GM19240 (cell line): ENCODE data around the gene TAPT1.

ENCODE experiments used
- DNase-seq: peaks from one replicate; pipeline ENCODE4 v3.0.0; 2011; ENCODE audit warnings: low spot score; ENCODE audit not compliant: insufficient read length

TAPT1 gene

DNA sequence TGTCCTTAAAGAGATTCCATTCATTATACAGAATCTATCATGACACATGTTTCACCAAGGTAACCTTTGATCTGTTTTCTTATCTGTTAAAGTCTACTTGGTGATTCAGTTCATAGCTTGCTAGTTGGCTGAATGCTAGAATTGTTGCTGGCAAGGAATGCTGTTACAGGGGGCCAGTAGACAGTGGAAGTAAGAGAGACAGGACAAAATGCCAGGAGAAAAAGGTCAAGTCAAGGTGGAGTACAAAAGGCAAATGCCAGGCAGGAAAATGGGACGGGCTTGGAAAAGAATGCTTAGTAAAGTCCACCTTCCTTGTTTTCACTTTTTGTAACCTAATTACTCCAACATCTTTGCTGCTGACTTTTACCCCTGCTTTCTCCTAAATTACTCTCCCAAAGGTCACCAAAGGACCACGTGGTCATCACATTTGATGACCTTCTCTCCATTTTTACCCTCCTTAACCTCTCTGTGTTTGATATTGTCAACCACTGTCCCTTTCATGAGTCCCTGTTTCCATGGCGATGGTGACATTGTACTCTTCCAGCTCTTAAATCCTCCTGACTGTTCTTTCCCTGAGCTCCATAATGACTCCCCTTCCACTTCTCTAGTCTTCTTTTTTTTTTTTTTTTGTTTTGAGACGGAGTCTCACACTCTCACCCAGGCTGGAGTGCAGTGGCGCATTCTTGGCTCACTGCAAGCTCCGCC, 24.5 kb upstream of the TAPT1 start:
- no peak for DNase-seq

DNA sequence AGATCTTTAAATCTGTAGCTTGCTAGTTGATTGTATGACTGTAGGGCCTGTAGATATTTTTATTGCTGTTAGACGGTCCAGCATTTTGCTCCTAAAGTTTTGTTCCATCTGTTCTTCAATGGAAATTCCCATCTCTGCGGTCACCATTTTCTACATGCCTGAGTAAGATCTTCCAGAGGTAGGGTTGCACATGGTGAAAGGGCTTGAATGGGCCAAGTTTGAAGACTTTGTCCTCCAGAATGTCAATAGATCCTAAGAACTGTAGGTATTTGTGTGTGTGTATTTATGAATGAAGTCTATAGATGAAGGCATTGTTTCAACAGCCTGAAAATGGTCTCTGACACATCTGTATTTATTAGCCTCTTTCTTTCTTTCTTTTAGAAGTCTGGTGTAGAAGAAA, 22.3 kb upstream of the TAPT1 start:
- DNase-seq = no peak

DNA sequence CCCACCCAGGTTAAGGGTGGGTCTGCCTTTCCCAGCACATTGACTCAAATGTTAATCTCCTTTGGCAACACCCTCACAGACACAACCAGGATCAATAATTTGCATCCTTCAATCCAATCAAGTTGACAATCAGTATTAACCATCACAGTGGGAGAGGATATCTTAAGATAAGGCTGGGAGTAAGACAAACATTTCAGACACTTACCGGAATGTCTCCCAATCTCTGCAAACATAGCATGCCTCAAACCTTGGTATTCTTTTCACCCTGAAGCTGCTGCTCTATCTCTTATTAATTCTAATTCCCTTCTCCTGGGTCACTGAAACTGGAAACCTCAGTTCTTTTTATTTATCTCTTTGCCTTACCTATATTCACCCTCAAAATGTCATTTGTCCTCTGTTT, 19.0 kb upstream of the TAPT1 start:
- no peak for DNase-seq

DNA sequence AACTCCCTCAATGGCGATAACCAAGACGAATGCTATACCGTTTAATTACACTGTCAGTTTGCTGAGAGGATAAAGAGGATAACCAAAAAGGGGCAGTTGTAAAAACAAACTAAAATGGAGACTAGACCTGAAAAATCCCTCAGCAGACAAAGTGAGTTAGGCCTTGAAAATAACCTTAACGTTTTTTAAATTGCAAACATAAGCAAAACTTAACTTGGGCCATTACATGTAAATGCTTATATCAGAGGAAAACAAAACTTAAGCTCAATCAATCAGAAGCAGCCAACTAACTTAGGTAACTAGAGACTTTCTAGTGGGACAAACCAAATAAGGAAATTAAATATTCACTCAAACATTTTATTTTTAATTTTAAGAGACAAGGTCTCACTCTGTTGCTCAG, 17.0 kb upstream of the TAPT1 start:
- DNase-seq = no peak

DNA sequence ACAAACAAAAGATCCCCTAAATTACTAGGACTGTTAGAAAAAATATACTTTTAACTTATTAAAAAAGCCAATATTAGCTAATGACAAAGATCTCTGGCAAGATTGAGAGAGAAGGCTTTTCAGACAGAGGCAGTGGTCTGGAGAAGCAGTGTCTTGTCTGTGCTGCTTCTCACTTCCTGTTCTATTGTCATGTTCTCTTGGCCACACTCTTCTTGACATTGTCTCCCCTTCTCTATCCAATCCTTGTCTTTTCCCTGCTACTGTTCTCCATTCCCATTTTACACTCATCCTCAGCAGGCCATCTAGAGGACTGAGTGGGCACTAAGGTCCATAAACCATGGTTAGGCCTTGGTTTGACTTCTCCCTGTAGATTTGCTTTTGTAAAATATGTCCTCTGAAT, 14.0 kb upstream of the TAPT1 start:
- no peak for DNase-seq

DNA sequence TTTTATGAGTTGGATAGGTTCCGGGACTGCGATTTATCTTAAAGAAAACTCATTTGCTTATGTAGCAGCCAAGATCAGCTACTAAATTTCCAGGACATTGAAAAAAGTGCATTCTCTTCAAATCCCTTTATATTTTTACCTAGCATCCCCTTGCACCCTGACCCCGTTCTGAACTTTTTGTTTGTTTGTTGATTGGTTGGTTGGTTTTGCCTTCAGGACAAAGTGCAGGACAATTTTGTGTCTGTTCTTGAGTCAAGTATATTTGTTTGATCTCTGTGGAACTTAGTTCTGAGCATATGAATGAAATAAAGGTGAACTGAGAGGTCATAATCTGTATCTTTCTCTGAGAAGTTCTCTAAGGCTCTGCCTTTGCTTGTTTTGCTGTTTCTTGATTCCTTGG, 12.8 kb upstream of the TAPT1 start:
- no peak for DNase-seq

DNA sequence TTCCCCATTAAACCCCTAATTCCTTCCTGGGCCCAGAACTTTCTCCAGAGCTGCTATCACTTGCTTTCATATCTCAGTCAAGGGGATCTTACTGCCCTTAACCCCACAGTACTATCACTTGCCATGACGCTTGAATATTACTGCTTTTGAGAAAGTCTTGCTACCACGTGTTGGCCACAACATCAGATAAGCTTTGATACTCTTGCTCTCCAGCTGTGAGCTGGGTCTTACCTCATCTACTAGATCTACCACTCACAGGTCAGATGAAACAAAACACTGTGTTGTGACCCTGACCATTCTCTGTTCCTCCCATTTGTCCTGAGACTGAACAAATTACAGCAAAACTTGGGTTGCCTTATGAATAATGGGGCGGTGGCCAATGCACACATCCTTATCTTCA, 12.1 kb upstream of the TAPT1 start:
- DNase-seq = no peak

DNA sequence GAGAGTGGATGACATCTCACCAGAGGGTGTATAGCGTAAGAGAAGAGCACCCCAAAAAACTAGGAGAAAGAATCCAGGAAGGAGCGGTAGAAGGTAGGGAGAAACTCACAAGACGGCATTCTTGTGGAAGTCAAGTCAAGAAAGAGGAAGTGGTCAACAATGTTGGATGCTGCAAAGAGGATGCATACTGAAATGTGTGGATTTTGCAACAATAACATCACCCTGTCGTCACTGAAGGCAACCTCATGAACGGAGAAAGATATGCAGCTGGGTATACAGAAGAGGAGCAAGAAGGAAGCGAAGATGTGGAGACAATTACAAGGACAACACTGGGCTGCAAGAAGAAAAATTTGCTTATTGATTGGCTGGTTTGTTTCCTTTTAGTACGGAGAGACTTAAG, 11.4 kb upstream of the TAPT1 start:
- no peak for DNase-seq

DNA sequence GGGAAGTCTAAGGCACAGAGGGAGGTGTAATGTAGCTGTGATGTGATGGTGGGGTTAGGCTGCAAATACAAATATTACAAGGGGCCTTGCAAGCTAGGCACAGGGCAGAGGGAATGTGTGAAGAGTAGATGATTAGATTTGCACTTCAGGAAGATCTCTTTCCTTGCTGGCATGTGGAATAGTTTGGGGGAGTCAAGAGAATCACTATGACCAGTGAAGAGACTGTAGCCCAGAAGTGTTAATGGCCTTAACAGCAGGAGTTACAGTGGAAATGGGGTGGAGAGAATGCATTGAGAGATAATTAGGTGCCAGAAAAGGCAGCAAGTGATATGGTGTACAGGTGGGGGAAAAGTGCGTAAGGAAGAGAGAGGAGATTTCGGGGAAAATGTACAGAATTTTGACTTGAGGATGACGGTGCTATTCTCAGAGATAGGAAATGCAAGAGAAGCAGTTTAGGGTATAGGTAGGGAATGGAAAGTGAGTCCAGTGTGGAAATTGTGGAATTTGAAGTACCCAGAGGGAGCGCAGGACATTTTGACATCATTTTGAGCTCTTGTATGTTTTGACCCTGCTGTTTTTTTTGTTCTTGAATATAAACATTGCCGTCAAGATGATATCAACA, 10.2 kb upstream of the TAPT1 start:
- DNase-seq = no peak

DNA sequence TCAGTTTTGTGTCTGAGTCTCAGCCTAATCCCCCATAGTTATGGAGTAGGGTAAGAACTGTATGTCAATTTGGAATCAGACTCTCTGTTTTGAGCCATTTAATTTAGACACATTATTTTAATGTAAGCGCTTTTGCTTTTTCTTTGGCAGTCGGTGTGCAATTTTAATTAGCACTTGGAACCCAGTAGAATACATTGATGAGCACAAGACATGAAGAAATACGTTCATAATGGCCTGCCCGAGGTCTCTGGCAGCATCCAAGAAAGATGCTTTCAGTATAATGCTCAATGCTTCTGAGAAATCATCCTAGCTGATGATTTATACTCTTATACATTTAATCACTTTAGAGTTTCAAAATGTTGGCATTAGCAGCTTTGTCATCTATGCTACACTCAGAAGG, 8.9 kb upstream of the TAPT1 start:
- DNase-seq = no peak

DNA sequence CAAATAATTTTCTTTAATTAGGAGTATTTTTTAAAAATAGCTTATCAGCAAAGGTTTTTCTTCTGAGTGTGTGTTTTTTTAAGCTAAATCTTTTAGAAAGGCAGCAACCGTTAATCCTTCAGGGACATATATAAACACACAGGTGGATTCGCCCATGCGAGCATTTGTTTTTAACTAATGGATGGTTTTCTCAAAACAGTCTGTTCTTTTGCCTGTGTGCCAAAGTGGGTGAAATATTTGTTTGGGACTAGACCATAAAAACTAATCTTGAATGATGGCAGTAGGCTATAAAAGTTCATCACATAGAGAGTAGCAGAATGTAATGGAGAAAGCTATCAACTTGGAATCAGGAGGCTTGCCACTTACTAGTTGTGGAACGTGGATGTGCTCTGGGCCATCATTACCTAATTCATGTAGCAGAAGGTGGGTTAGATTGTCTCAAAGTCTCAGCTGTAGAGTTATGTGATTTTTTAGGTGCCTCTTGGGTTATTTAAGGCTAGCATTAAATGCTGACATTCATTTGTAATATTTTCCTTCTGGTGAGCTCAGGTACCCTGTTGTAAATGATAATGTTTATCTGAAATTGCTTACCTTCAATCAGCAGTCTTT, 7.4 kb upstream of the TAPT1 start:
- DNase-seq = no peak

DNA sequence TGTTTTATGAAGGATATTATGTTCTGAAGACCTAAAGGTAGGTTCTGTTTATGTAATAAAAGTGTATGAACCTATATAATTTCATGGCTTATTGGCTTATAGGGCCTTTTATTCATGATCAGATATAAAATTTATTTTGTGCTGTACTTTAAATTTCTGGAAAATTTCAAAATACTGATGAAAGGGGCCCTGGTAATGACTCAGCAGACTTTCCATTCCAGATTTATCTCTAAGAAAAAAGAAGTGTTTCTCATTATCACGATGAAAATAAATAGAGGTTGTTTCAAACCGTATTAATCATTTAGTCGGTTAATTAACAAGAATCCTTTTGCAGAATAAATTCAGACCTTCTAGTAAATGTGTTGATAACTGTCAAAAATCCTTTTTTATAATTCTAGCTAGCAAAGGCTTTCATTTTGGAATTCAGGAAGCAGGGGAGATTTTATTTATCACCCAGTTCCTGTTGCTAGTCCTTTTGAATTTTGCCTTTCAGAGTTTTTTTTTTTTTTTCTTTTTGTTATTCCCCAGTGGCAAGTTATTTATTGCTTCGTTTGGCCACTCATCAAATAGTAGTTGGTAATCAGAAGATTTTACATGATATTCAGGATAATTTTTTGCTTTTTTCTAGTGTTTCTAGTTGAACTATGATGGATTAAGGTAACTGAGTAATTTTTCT, 5.4 kb upstream of the TAPT1 start:
- DNase-seq = no peak

DNA sequence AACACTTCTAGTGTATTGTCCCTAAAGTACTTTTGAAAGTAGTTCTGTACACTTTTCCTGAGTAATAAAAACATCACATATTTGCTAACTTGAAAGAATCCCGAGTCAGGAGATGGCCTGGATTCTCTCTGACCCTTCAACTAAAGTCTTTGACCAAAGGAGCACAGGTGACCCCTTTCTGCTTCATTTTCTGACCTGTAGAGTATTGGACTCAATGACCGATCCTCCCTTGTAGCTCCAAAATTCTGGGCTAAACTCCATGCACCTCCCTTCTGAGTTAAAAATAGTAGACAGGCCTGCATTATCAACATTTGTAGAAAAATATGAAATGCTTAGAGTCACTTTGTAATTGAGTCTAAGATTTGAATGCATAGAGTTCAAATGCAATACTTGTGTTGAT, 4.0 kb upstream of the TAPT1 start:
- no peak for DNase-seq

DNA sequence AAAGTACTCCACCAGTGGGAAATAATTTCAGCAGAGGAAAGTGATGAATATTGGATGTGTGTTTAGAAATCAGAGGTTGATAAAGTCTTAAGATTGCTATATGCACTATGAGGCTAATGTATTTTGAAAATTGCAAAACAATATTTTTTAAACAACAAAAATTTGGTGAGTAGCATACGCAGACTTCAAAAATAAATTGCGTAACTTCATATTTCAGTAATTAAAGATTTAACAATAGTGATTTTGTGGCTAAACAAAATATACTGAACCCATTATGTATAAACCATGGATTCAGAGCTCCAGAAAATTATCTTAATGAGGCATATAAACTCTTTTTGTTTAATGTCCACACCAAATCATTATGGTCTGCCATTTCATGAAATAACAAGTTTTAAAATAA, 3.3 kb upstream of the TAPT1 start:
- no peak for DNase-seq

DNA sequence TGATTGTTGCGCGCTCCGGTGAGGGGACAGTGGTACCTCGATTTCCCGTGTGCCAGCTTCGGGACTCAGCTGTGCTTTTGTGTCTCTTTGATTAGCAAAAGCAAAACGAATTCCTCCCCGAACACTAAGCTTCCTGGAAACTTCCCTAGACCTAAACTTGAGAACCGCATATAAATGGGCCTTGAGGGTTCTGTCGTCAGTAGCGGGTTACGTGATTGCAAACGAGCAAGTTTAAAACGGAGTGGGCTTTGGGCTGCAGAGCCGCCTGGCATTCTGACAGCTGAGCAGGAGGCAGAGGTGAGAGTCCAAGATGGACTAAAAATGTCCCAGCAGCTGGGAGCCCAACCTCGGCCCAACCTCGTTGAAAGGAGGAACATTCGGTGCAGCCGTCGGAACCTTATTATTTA, 1.2 kb upstream of the TAPT1 start:
- DNase-seq = no peak

DNA sequence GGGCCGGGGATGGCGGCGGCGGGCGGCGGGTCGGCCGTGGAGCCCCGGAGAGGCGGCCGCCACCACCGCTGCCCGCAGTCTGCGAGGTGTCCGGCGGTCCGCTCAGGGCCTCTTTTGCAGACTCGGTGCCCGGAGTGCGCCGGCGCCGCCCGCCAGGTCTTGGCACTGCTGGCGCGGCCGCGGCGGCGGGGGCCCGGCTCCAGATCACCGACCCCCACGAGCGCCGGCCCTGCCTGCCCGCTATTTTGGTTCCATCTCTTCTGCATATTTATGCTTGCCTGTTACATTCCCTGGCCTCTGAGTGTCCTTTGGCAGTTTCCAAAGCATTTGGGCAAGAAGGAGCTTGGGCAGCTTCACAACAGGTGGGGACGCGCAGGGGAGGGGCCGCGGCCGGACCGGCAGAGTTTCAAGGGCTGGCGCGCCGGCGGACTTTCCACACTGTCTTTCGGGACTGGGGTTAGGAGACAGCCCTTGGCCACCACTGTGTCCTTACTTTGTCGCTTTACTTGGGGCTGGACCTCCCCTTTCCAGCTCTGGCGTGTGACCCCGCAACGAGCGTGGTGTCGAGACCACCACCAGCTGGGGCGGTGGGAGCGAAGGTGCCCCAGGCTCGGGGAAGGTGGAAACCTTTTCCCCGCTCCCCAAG, 668 bp upstream of the TAPT1 start:
- DNase-seq = no peak

DNA sequence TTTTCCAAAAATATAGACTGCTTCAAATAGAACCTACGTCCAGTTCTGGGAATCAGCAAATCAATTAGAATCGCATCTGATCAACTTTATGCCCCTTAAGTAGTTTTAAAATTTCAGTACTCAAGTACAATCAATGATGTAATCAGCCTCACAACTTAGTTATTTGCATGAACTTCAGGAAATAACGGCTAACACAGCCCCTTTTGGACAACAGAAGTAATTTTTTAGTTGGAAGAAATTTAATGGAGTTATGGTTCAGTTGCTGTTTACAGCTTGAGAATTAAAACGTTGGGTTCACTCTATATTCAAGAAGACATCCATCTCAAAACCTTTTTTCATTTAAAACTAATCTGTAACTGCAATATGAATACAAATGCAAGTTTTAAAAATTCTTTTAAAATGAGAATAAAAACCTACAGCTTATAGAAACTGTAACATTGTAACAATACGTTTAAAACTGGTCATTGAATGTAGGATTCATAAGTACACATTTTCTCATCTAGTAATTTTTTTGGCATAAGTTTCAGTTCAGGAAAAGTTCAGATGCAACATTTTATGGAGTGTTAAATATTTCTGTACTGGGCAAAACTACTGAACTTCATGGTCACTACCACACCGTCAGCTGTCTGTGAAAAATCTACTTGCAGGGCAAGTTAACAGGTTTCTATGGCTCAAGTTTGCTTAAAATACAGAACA, 956 bp downstream of the TAPT1 start:
- no peak for DNase-seq

DNA sequence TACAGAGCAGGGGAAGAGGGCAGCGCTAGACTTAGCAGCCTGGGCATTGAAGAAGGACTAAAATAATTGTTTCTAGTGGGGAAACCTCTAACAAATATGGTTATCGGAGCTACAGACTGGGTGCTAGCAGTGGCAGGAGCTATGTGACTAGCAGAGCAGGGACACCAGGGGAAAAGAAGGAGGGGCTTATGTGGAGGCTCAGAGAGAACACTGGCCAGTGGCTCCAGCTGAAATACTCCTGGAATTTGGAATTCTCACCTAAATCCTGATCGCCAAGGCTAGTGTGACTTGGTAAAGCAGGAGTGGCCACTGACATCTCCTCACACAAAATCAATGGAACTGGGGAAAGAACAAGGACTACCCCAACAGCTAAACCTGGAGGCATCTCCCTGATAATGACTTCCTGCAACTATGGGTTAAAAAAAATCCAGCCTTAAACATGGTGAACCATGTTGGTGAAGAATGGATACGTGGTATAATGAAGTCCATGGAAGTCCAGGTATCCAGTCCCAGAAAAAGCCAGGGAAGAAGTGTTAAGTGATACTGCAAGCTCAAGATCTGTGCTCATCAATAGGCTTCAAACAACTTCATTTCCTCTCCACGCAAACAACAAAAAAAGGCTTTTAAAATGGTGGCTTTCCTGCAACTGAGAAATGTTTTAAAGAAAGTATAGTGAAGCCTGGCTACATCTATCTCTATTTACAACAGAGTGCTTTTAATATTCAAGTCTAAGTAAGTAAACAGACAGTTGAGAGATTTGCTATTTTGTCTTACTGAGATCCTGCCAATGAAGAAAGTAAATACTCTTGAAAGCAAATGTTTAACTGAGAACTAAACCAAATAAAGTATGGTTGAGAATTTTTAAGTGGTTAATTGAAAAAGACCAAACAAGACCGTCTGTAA, 1.8 kb downstream of the TAPT1 start:
- DNase-seq = no peak

DNA sequence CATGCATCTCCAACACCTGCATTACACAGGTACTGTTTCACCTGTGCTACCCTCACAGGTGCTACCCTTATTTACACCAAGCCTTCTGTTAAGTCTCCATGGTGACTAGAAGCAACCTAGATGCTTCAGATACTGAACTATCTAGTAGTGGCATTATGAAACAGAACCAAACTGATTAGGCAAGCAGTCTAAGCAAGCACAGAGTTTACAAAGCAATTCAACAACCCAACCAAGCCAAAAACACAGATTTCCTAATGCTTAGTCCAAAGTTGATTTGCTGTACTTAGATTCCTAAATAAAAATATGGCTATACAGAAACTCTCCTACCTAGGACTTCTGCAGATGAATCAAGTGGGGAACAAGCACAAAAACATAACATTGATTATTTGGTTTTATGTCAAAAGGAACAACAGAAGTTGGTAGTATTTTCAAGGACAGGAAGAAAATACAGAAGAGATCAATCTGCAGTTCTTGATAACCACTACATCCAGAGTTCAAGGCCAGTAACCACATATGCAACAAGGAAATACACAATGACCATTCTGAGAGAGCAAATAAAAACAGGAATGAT, 3.2 kb downstream of the TAPT1 start:
- DNase-seq = no peak

DNA sequence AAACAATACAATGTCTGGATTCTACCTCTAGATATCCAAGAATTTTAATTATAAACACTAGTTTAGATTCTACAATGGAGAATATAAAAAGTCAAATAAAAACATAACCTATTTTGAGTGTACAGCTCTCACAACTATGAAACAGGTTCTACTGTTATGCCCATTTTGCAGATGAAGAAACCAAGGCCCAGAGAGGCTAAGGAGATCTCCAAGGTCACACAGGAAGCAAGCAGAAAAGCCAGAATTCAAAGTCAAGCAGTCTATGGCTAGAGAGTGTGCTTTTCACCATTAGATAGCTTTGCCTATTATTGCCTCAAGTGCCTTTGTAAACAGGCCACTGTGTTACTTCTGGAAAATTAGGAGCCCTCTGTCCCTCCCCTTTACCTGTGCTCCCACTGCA, 7.3 kb downstream of the TAPT1 start:
- DNase-seq = no peak
